Trophoblast cell (in vitro differentiated cells and primary cell): Measurements from ENCODE around the gene MAML1.

Experiments
- DNase-seq, 2 donors: peaks; one replicate each; pipeline ENCODE4 v3.0.0-alpha.2; 2016
- H2AFZ ChIP-seq: 2 replicates; pipeline ENCODE4 v1.6.1; 2013; ENCODE audit warnings: low read length, moderate library complexity, mild to moderate bottlenecking; ENCODE audit not compliant: insufficient read depth, poor library complexity
- H2AK5ac ChIP-seq: 2 replicates; pipeline ENCODE4 v1.6.1; 2013; ENCODE audit warnings: mild to moderate bottlenecking, low read length
- H2BK120ac ChIP-seq: 2 replicates; pipeline ENCODE4 v1.6.1; 2013; ENCODE audit warnings: low read length, mild to moderate bottlenecking, moderate library complexity; ENCODE audit not compliant: insufficient read depth, poor library complexity
- H2BK12ac ChIP-seq: 2 replicates; pipeline ENCODE4 v1.6.1; 2013; ENCODE audit warnings: mild to moderate bottlenecking, low read length, moderate library complexity
- H2BK5ac ChIP-seq: 2 replicates; pipeline ENCODE4 v1.6.1; 2013; ENCODE audit warnings: low read length, low read depth, moderate library complexity, mild to moderate bottlenecking; ENCODE audit not compliant: poor library complexity
- H3K14ac ChIP-seq: 2 replicates; pipeline ENCODE4 v1.6.1; 2013; ENCODE audit warnings: mild to moderate bottlenecking, low read length
- H3K18ac ChIP-seq: 2 replicates; pipeline ENCODE4 v1.6.1; 2013; ENCODE audit warnings: mild to moderate bottlenecking, low read length
- H3K23ac ChIP-seq: 2 replicates; pipeline ENCODE4 v1.6.1; 2013; ENCODE audit warnings: low read length
- H3K27ac ChIP-seq: 2 replicates; pipeline ENCODE4 v1.5.1; 2013; ENCODE audit warnings: low read depth, mild to moderate bottlenecking, inconsistent platforms, low read length, moderate library complexity
- H3K27me3 ChIP-seq: 2 replicates; pipeline ENCODE4 v1.6.1; 2013; ENCODE audit warnings: inconsistent platforms, mild to moderate bottlenecking, low read length, moderate library complexity; ENCODE audit not compliant: insufficient read depth
- H3K36me3 ChIP-seq, 2 experiments: 1 replicate in 1 of 2; 2 replicates in 1 of 2; pipeline ENCODE4 v1.6.1; 2013; ENCODE audit warnings: low read length in 2 of 2, mild to moderate bottlenecking in 2 of 2, moderate library complexity in 1 of 2; ENCODE audit not compliant: insufficient read depth in 2 of 2, control insufficient read depth in 1 of 2
- H3K4ac ChIP-seq: 2 replicates; pipeline ENCODE4 v1.6.1; 2013; ENCODE audit warnings: low read depth, mild to moderate bottlenecking, low read length, moderate library complexity
- H3K4me1 ChIP-seq, 2 experiments: 1 replicate in 1 of 2; 2 replicates in 1 of 2; pipeline ENCODE4 v1.6.1; 2013; ENCODE audit warnings: low read length in 2 of 2, mild to moderate bottlenecking in 2 of 2, moderate library complexity in 1 of 2; ENCODE audit not compliant: insufficient read depth in 2 of 2, control insufficient read depth in 1 of 2
- H3K4me2 ChIP-seq: 2 replicates; pipeline ENCODE4 v1.6.1; 2013; ENCODE audit warnings: inconsistent platforms, mild to moderate bottlenecking, low read length, moderate library complexity
- H3K4me3 ChIP-seq: 2 replicates; pipeline ENCODE4 v1.5.1; 2013; ENCODE audit warnings: mild to moderate bottlenecking, low read depth, low read length, inconsistent platforms
- H3K79me1 ChIP-seq: one replicate; pipeline ENCODE4 v1.6.1; 2013; ENCODE audit warnings: low read length
- H3K79me2 ChIP-seq: 2 replicates; pipeline ENCODE4 v1.6.1; 2013; ENCODE audit warnings: low read length, mild to moderate bottlenecking; ENCODE audit not compliant: control insufficient read depth, insufficient read depth, poor library complexity
- H3K9ac ChIP-seq: 2 replicates; pipeline ENCODE4 v1.6.1; 2013; ENCODE audit warnings: mild to moderate bottlenecking, low read length
- H3K9me3 ChIP-seq: 2 replicates; pipeline ENCODE4 v1.6.1; 2013; ENCODE audit warnings: low read depth, mild to moderate bottlenecking, control low read depth, inconsistent platforms, low read length; ENCODE audit not compliant: insufficient read depth
- H4K12ac ChIP-seq: 2 replicates; pipeline ENCODE4 v1.6.1; 2013; ENCODE audit warnings: low read depth, mild to moderate bottlenecking, low read length, moderate library complexity
- H4K8ac ChIP-seq: 2 replicates; pipeline ENCODE4 v1.6.1; 2013; ENCODE audit warnings: low read depth, mild to moderate bottlenecking, low read length, moderate library complexity
- H4K91ac ChIP-seq: one replicate; pipeline ENCODE4 v1.6.1; 2013; ENCODE audit warnings: low read depth, mild to moderate bottlenecking, low read length, moderate library complexity
- WGBS: extraction: QIAGEN DNeasy Blood & Tissue Kit; methylation state at CpG from one replicate; pipeline ENCODE4 v1.1.7; 2013; ENCODE audit warnings: missing lambda C conversion rate; ENCODE audit not compliant: insufficient read length, insufficient coverage; ENCODE audit errors: extremely low coverage; 5-methylcytosine and 5-hydroxymethylcytosine counted together

The MAML1 gene

GRCh38 chr5:179746872-179747271, 14.2 kb downstream of the MAML1 start:
- Histone ChIP-seq H3K79me2 (peaks cover 2% of the 10 kb centered on the region), H4K8ac (no peak overlapping the region), H3K14ac (no peak overlapping the region), H4K12ac (no peak overlapping the region), H2AK5ac (no peak overlapping the region), H3K4me3 (no peak overlapping the region), H3K4me2 (no peak overlapping the region), H3K4ac (no peak overlapping the region), H2BK12ac (no peak overlapping the region), H3K79me1 (no peaks in the 10 kb centered on the region), H2AFZ (no peak overlapping the region), H3K9me3 (no peaks in the 10 kb centered on the region), H2BK5ac (no peak overlapping the region), H3K23ac (no peak overlapping the region), H3K18ac (no peak overlapping the region), H4K91ac (no peak overlapping the region), H3K9ac (no peak overlapping the region), H3K27me3 (no peaks in the 10 kb centered on the region), H2BK120ac (no peak overlapping the region), H3K4me1 (no peaks in the 10 kb centered on the region), H3K36me3 (peaks cover 7% of the 10 kb centered on the region in 2 experiments), H3K27ac (no peak overlapping the region)
- no CpG with 5 or more reads among the region's 2 CpGs for WGBS
- no peak for DNase-seq

- Histone ChIP-seq H4K91ac (no peak overlapping the region), H3K4me3 (no peak overlapping the region), H3K4me2 (no peak overlapping the region), H3K27me3 (no peaks in the 10 kb centered on the region), H3K79me1 (no peaks in the 10 kb centered on the region), H2BK5ac (no peak overlapping the region), H4K8ac (no peak overlapping the region), H4K12ac (no peak overlapping the region), H3K18ac (no peak overlapping the region), H3K4ac (no peak overlapping the region), H3K23ac (no peak overlapping the region), H3K27ac (no peak overlapping the region), H3K4me1 (no peaks in the 10 kb centered on the region), H3K14ac (no peak overlapping the region), H3K36me3 (peaks cover 7% of the 10 kb centered on the region in 2 experiments), H3K79me2 (peaks cover 2% of the 10 kb centered on the region), H3K9ac (no peak overlapping the region), H2AK5ac (no peak overlapping the region), H2AFZ (no peak overlapping the region), H2BK12ac (no peak overlapping the region), H3K9me3 (no peaks in the 10 kb centered on the region), H2BK120ac (no peak overlapping the region)
- no CpG with 5 or more reads among the region's 3 CpGs for WGBS
- DNase-seq: no peak
These were observed 15.2 kb downstream of the MAML1 start for GRCh38 chr5:179747811-179748210.

- Histone ChIP-seq H2BK12ac (no peak overlapping the region), H3K4me3 (no peak overlapping the region), H3K36me3 (peaks cover 7% of the 10 kb centered on the region in 2 experiments), H3K27ac (no peak overlapping the region), H3K27me3 (no peaks in the 10 kb centered on the region), H2AFZ (no peak overlapping the region), H2AK5ac (no peak overlapping the region), H3K4me1 (no peaks in the 10 kb centered on the region), H3K79me2 (peaks cover 2% of the 10 kb centered on the region), H3K79me1 (no peaks in the 10 kb centered on the region), H3K14ac (no peak overlapping the region), H4K91ac (no peak overlapping the region), H4K8ac (no peak overlapping the region), H3K18ac (no peak overlapping the region), H3K4ac (peak overlapping the region; percentile 53), H3K23ac (no peak overlapping the region), H3K4me2 (no peak overlapping the region), H2BK120ac (no peak overlapping the region), H3K9ac (no peak overlapping the region), H4K12ac (no peak overlapping the region), H3K9me3 (no peaks in the 10 kb centered on the region), H2BK5ac (no peak overlapping the region)
- no peak for DNase-seq
- no CpG with 5 or more reads among the region's 8 CpGs for WGBS
These were observed 17.4 kb downstream of the MAML1 start for GRCh38 chr5:179749857-179750508.

- H4K91ac ChIP-seq: no peak overlapping the region
- H3K9ac ChIP-seq: no peak overlapping the region
- no peak for DNase-seq
- no peak overlapping the region for H3K4me2 ChIP-seq
- H3K79me2 ChIP-seq: no peaks in the 10 kb centered on the region
- H3K27ac ChIP-seq: no peak overlapping the region
- H3K27me3 ChIP-seq: no peaks in the 10 kb centered on the region
- H3K9me3 ChIP-seq: no peaks in the 10 kb centered on the region
- WGBS: no CpG with 5 or more reads among the region's 5 CpGs
- no peak overlapping the region for H3K4ac ChIP-seq
- H2AK5ac ChIP-seq: no peak overlapping the region
- H3K18ac ChIP-seq: no peak overlapping the region
- no peak overlapping the region for H3K23ac ChIP-seq
- no peak overlapping the region for H2BK5ac ChIP-seq
- H4K8ac ChIP-seq: no peak overlapping the region
- H3K4me3 ChIP-seq: no peak overlapping the region
- H3K4me1 ChIP-seq: no peaks in the 10 kb centered on the region
- H2BK12ac ChIP-seq: no peak overlapping the region
- no peak overlapping the region for H2BK120ac ChIP-seq
- H3K36me3 ChIP-seq: peaks cover 7% of the 10 kb centered on the region in 2 experiments
- H3K79me1 ChIP-seq: no peaks in the 10 kb centered on the region
- no peak overlapping the region for H2AFZ ChIP-seq
- H4K12ac ChIP-seq: no peak overlapping the region
- no peak overlapping the region for H3K14ac ChIP-seq
These were observed 21.3 kb downstream of the MAML1 start for GRCh38 chr5:179753971-179754370.
